HG03139 (cell line): Measurements from ENCODE around the gene EDIL3.
A peak's percentile ranks its signal among the peaks of the same experiment; 100 is the strongest.
"Not testable (repeated sequence)": the region's sequence is repeated elsewhere in the genome, so short reads cannot be mapped to it uniquely, and the experiment has no call there.

ENCODE experiments used
- ATAC-seq: cut with Tn5 transposase; IDR thresholded peaks from one replicate; pipeline ENCODE4 v1.9.1; 2021; ENCODE audit not compliant: unreplicated experiment

EDIL3 gene

GRCh38 chr5:84301535-84301934 lies 83.1 kb downstream of the EDIL3 start:
- ATAC-seq, result no peak

GRCh38 chr5:84299959-84300358 lies 84.7 kb downstream of the EDIL3 start:
- ATAC-seq, result no peak

GRCh38 chr5:84298628-84299027 lies 86.1 kb downstream of the EDIL3 start:
- no peak for ATAC-seq

- ATAC-seq, result not testable (repeated sequence)
These were observed 87.0 kb downstream of the EDIL3 start for GRCh38 chr5:84297641-84298040.

GRCh38 chr5:84292788-84293653 lies 91.7 kb downstream of the EDIL3 start:
- no peak for ATAC-seq

- ATAC-seq, result no peak
These were observed 92.6 kb downstream of the EDIL3 start for GRCh38 chr5:84292000-84292642.

- ATAC-seq, result no peak
These were observed 94.0 kb downstream of the EDIL3 start for GRCh38 chr5:84290673-84291072.

- ATAC-seq, result no peak
These were observed 94.5 kb downstream of the EDIL3 start for GRCh38 chr5:84290161-84290560.

- ATAC-seq, result peak; percentile 75
These were observed 96.7 kb downstream of the EDIL3 start for GRCh38 chr5:84287951-84288350.

- ATAC-seq, result no peak
These were observed 98.0 kb downstream of the EDIL3 start for GRCh38 chr5:84286662-84287061.

- no peak for ATAC-seq
These were observed 98.7 kb downstream of the EDIL3 start for GRCh38 chr5:84285641-84286637.

- ATAC-seq, result no peak
These were observed 103.3 kb downstream of the EDIL3 start for GRCh38 chr5:84281383-84281782.

GRCh38 chr5:84279234-84279633 lies 105.4 kb downstream of the EDIL3 start:
- ATAC-seq, result no peak

GRCh38 chr5:84275609-84276008 lies 109.1 kb downstream of the EDIL3 start:
- ATAC-seq, result no peak

- no peak for ATAC-seq
These were observed 109.9 kb downstream of the EDIL3 start for GRCh38 chr5:84274585-84275468.

- no peak for ATAC-seq
These were observed 111.2 kb downstream of the EDIL3 start for GRCh38 chr5:84273517-84273883.

GRCh38 chr5:84272771-84273516 lies 111.7 kb downstream of the EDIL3 start:
- ATAC-seq, result no peak

GRCh38 chr5:84265739-84266550 lies 118.7 kb downstream of the EDIL3 start:
- no peak for ATAC-seq

GRCh38 chr5:84265130-84265529 lies 119.5 kb downstream of the EDIL3 start:
- ATAC-seq, result no peak
